ENCODE data around the gene GRIN1.

Gene GRIN1

GRCh38 chr9:137148242-137148641, 9.3 kb downstream of the GRIN1 start:
- Histone ChIP-seq H3K79me2 (ENCODE audit: insufficient read depth, low read length) (no peaks in the 10 kb centered on the region), H3K9ac (ENCODE audit: low read length) (no peak overlapping the region), H3K27me3 (ENCODE audit: insufficient read depth, low read length) (no peaks in the 10 kb centered on the region), H3K4me3 (ENCODE audit: low read depth, low read length, poor library complexity, severe bottlenecking) (no peak overlapping the region), H3K9me2 (ENCODE audit: low read depth, low read length) (no peaks in the 10 kb centered on the region), H3K9me3 (ENCODE audit: low read length) (no peaks in the 10 kb centered on the region), H3K4me2 (ENCODE audit: low read length) (no peak overlapping the region), H3K27ac (ENCODE audit: low read depth, low read length, poor library complexity, severe bottlenecking) (no peak overlapping the region), H4K20me1 (ENCODE audit: insufficient read depth, low read length) (no peaks in the 10 kb centered on the region), H3K4me1 (ENCODE audit: insufficient read depth, low read length, severe bottlenecking) (no peaks in the 10 kb centered on the region), H2AFZ (ENCODE audit: low read length) (no peak overlapping the region), H3K36me3 (ENCODE audit: insufficient read depth, low read length) (no peaks in the 10 kb centered on the region), H3F3A (ENCODE audit: insufficient read depth, low read length) (peaks cover 6% of the 10 kb centered on the region)
- TF ChIP-seq EZH2 (IDR thresholded peaks at IDR 0.05; ENCODE audit: borderline replicate concordance, low read length) = no peak
- no peak for TF ChIP-seq CTCF (IDR thresholded peaks at IDR 0.05; ENCODE audit: low read length)

- no peak overlapping the region for H3K4me3 ChIP-seq (ENCODE audit: low read depth, low read length, poor library complexity, severe bottlenecking)
- H3K9ac ChIP-seq (ENCODE audit: low read length) = no peak overlapping the region
- H3K27ac ChIP-seq (ENCODE audit: low read depth, low read length, poor library complexity, severe bottlenecking) = no peak overlapping the region
- H3K79me2 ChIP-seq (ENCODE audit: insufficient read depth, low read length) = no peaks in the 10 kb centered on the region
- H4K20me1 ChIP-seq (ENCODE audit: insufficient read depth, low read length) = no peaks in the 10 kb centered on the region
- H3K9me3 ChIP-seq (ENCODE audit: low read length) = no peaks in the 10 kb centered on the region
- H3K36me3 ChIP-seq (ENCODE audit: insufficient read depth, low read length) = no peaks in the 10 kb centered on the region
- H2AFZ ChIP-seq (ENCODE audit: low read length) = no peak overlapping the region
- peaks cover 6% of the 10 kb centered on the region for H3F3A ChIP-seq (ENCODE audit: insufficient read depth, low read length)
- H3K27me3 ChIP-seq (ENCODE audit: insufficient read depth, low read length) = no peaks in the 10 kb centered on the region
- no peak overlapping the region for H3K4me2 ChIP-seq (ENCODE audit: low read length)
- no peaks in the 10 kb centered on the region for H3K9me2 ChIP-seq (ENCODE audit: low read depth, low read length)
- H3K4me1 ChIP-seq (ENCODE audit: insufficient read depth, low read length, severe bottlenecking) = no peaks in the 10 kb centered on the region
- TF ChIP-seq CTCF (IDR thresholded peaks at IDR 0.05; ENCODE audit: low read length) = no peak
- TF ChIP-seq EZH2 (IDR thresholded peaks at IDR 0.05; ENCODE audit: borderline replicate concordance, low read length) = no peak
Measured at GRCh38 chr9:137148661-137149060, 9.7 kb downstream of the GRIN1 start.

GRCh38 chr9:137149363-137149762, 10.4 kb downstream of the GRIN1 start:
- H3K4me2 ChIP-seq (ENCODE audit: low read length) = no peak overlapping the region
- peaks cover 6% of the 10 kb centered on the region for H3F3A ChIP-seq (ENCODE audit: insufficient read depth, low read length)
- no peaks in the 10 kb centered on the region for H3K27me3 ChIP-seq (ENCODE audit: insufficient read depth, low read length)
- TF ChIP-seq EZH2 (IDR thresholded peaks at IDR 0.05; ENCODE audit: borderline replicate concordance, low read length) (no peak), CTCF (IDR thresholded peaks at IDR 0.05; ENCODE audit: low read length) (no peak)
- no peaks in the 10 kb centered on the region for H3K79me2 ChIP-seq (ENCODE audit: insufficient read depth, low read length)
- H4K20me1 ChIP-seq (ENCODE audit: insufficient read depth, low read length) = no peaks in the 10 kb centered on the region
- H3K9ac ChIP-seq (ENCODE audit: low read length) = no peak overlapping the region
- H3K9me2 ChIP-seq (ENCODE audit: low read depth, low read length) = no peaks in the 10 kb centered on the region
- H2AFZ ChIP-seq (ENCODE audit: low read length) = no peak overlapping the region
- H3K4me1 ChIP-seq (ENCODE audit: insufficient read depth, low read length, severe bottlenecking) = no peaks in the 10 kb centered on the region
- H3K4me3 ChIP-seq (ENCODE audit: low read depth, low read length, poor library complexity, severe bottlenecking) = no peak overlapping the region
- H3K36me3 ChIP-seq (ENCODE audit: insufficient read depth, low read length) = no peaks in the 10 kb centered on the region
- no peaks in the 10 kb centered on the region for H3K9me3 ChIP-seq (ENCODE audit: low read length)
- no peak overlapping the region for H3K27ac ChIP-seq (ENCODE audit: low read depth, low read length, poor library complexity, severe bottlenecking)

All from OCI-LY1 (cell line).